ENCODE results near the gene ALKBH1. TPM values are rescaled to one million over a fixed set of nuclear protein-coding genes. Genes with fewer than 3 reads are reported as not detected.

Gene ALKBH1
- total and polyA plus RNA-seq, 2 of the 13 experiments (the other 11 are each of a cell fraction or from before 2014, with no cell fraction given), result 12.5 to 14.3 TPM

- TF ChIP-seq ZNF33A (CRISPR knock-in tag; IDR thresholded peaks at IDR 0.05; ENCODE audit: borderline replicate concordance) (no peak), ZNF75D (CRISPR knock-in tag; IDR thresholded peaks at IDR 0.05; ENCODE audit: borderline replicate concordance) (no peak), PCBP1 (IDR thresholded peaks at IDR 0.05; ENCODE audit: borderline replicate concordance, low read depth, low read length) (0 out of 2 replicates have a peak, but pooled peaks have one; percentile 67), ZNF235 (CRISPR knock-in tag; IDR thresholded peaks at IDR 0.05; ENCODE audit: borderline replicate concordance) (no peak), ZFP36L2 (CRISPR knock-in tag; IDR thresholded peaks at IDR 0.05) (peak; percentile 31; the same call in 1 of the 2 replicates), ZNF317 (CRISPR knock-in tag; IDR thresholded peaks at IDR 0.05) (no peak), GMEB1 (CRISPR knock-in tag; IDR thresholded peaks at IDR 0.05; ENCODE audit: borderline replicate concordance) (peak; percentile 60; the same call in 1 of the 2 replicates), ZNF292 (CRISPR knock-in tag; IDR thresholded peaks at IDR 0.05; ENCODE audit: borderline replicate concordance, low read depth) (no peak), PLSCR1 (CRISPR knock-in tag; IDR thresholded peaks at IDR 0.05; ENCODE audit: borderline replicate concordance) (no peak; the same call in 1 of the 2 replicates), PATZ1 (CRISPR knock-in tag; IDR thresholded peaks at IDR 0.05) (0 out of 2 replicates have a peak, but pooled peaks have one; percentile 9), ZNF501 (CRISPR knock-in tag; IDR thresholded peaks at IDR 0.05) (peak; percentile 82), NBN (conservative IDR thresholded peaks at IDR 0.05) (no peak), NCOA2 (CRISPR knock-in tag; IDR thresholded peaks at IDR 0.05) (peak; percentile 56; the same call in 1 of the 2 replicates), ESRRA (CRISPR knock-in tag; IDR thresholded peaks at IDR 0.05; ENCODE audit: low read depth) (peak; percentile 47; the same call in 1 of the 2 replicates), ZNF276 (CRISPR knock-in tag; IDR thresholded peaks at IDR 0.05; ENCODE audit: low read depth) (no peak), AGO1 (IDR thresholded peaks at IDR 0.05; ENCODE audit: low read depth, low read length, poor library complexity, severe bottlenecking) (no peak), THYN1 (CRISPR knock-in tag; IDR thresholded peaks at IDR 0.05; ENCODE audit: borderline replicate concordance, low read depth) (no peak), SAP130 (CRISPR knock-in tag; IDR thresholded peaks at IDR 0.05; ENCODE audit: low read depth) (peak; percentile 94), ZFP82 (CRISPR knock-in tag; IDR thresholded peaks at IDR 0.05; ENCODE audit: borderline replicate concordance) (0 out of 2 replicates have a peak, but pooled peaks have one; percentile 79), ATF4 (CRISPR knock-in tag; IDR thresholded peaks at IDR 0.05) (no peak), CHD2 (IDR thresholded peaks at IDR 0.05; ENCODE audit: low read depth, low read length) (peak; percentile 42; the same call in 1 of the 2 replicates)
Measured at GRCh38 chr14:77707724-77708408, at the start of gene ALKBH1, which contains the start of gene SLIRP (continued).
